CD8-positive, alpha-beta memory T cell (primary cell): ENCODE measurements around the gene CDKN3. TPM values are rescaled to one million over a fixed set of nuclear protein-coding genes. Genes with fewer than 3 reads are reported as not detected.
"Not testable (repeated sequence)": the region's sequence is repeated elsewhere in the genome, so short reads cannot be mapped to it uniquely, and the experiment has no call there.

Experiments
- CTCF ChIA-PET: fragments of 350-600 bp; sonication (Branson Sonifier 250); formaldehyde crosslinking; loops from one replicate; lab custom pipeline; 2021; ENCODE audit warnings: antibody characterized with exemption; lab: Charles Lee
- POLR2A ChIA-PET: fragments of 350-600 bp; sonication (Branson Sonifier 250); formaldehyde crosslinking; loops from one replicate; lab custom pipeline; 2021; ENCODE audit warnings: antibody characterized with exemption; lab: Charles Lee
- DNase-seq, 5 donors: peaks; one replicate each; pipeline versions ENCODE4 v3.0.0 to v3.0.0-alpha.2; 2020 to 2022; ENCODE audit warnings: mixed read lengths in 1 of 5
- H3K27ac ChIP-seq: one replicate; pipeline ENCODE4 v1.7.0; 2013; ENCODE audit warnings: low read depth, mild to moderate bottlenecking, low read length, moderate library complexity
- H3K27me3 ChIP-seq: 2 replicates; pipeline ENCODE4 v1.7.0; 2013; ENCODE audit warnings: low read length, mild to moderate bottlenecking; ENCODE audit not compliant: insufficient read depth, poor library complexity, severe bottlenecking
- H3K36me3 ChIP-seq: 2 replicates; pipeline ENCODE4 v1.7.0; 2013; ENCODE audit warnings: mild to moderate bottlenecking, low read length, moderate library complexity; ENCODE audit not compliant: insufficient read depth
- H3K4me1 ChIP-seq: 2 replicates; pipeline ENCODE4 v1.7.0; 2013; ENCODE audit warnings: mild to moderate bottlenecking, low read length, moderate library complexity; ENCODE audit not compliant: insufficient read depth
- H3K4me3 ChIP-seq: 2 replicates; pipeline ENCODE4 v1.7.0; 2013; ENCODE audit warnings: mild to moderate bottlenecking, low read length
- H3K9me3 ChIP-seq: 2 replicates; pipeline ENCODE4 v1.7.0; 2013; ENCODE audit warnings: mild to moderate bottlenecking, low read length
- H3K27ac Mint-ChIP-seq, 8 donors: one replicate each; pipeline ENCODE4 v1.8.0; 2020 to 2021; ENCODE audit warnings: mixed read lengths in 8 of 8, mild to moderate bottlenecking in 6 of 8, inconsistent platforms in 3 of 8, moderate library complexity in 3 of 8
- H3K27me3 Mint-ChIP-seq, 2 donors: one replicate each; pipeline ENCODE4 v1.8.0; 2020 to 2021; ENCODE audit warnings: mixed read lengths in 2 of 2, mild to moderate bottlenecking in 1 of 2, moderate library complexity in 1 of 2
- H3K36me3 Mint-ChIP-seq, 3 donors: one replicate each; pipeline ENCODE4 v1.8.0; 2020 to 2021; ENCODE audit warnings: mixed read lengths in 3 of 3, inconsistent platforms in 1 of 3, mild to moderate bottlenecking in 1 of 3
- H3K4me1 Mint-ChIP-seq, 3 donors: one replicate each; pipeline ENCODE4 v1.8.0; 2020 to 2021; ENCODE audit warnings: mixed read lengths in 3 of 3, inconsistent platforms in 1 of 3, mild to moderate bottlenecking in 1 of 3
- H3K4me3 Mint-ChIP-seq, 7 donors: one replicate each; pipeline ENCODE4 v1.8.0; 2020 to 2021; ENCODE audit warnings: mixed read lengths in 7 of 7, mild to moderate bottlenecking in 6 of 7, moderate library complexity in 4 of 7, inconsistent platforms in 2 of 7
- H3K9me3 Mint-ChIP-seq, 5 donors: one replicate each; pipeline ENCODE4 v1.8.0; 2020 to 2022; ENCODE audit warnings: mixed read lengths in 5 of 5, mild to moderate bottlenecking in 3 of 5, moderate library complexity in 2 of 5, inconsistent platforms in 1 of 5
- polyA plus RNA-seq: library from polyadenylated mRNA; unstranded; fragments of 300-500 nt; fragmentation: Illumina TruSeq; gene quantifications from one replicate; pipeline ENCODE4 v1.2.3, GENCODE V29; 2021
- total RNA-seq, 2 experiments: library from RNA; stranded (reverse); gene quantifications; one replicate each; pipeline ENCODE4 v1.2.3, GENCODE V29; 2021

Gene CDKN3
- total and polyA plus RNA-seq, 3 experiments from 2014 or later: 6.7 to 46.8 (median 33.8) TPM

- Histone ChIP-seq H3K9me3 (no peaks in the 10 kb centered on the region), H3K4me3 (no peak overlapping the region), H3K36me3 (no peaks in the 10 kb centered on the region), H3K27ac (no peak overlapping the region), H3K4me1 (peaks cover 5% of the 10 kb centered on the region), H3K27me3 (peaks cover 4% of the 10 kb centered on the region)
- Mint-ChIP-seq H3K27me3 (peaks cover 5 to 13% of the 10 kb centered on the region in 2 donors), H3K36me3 (peaks cover 0 to 6% (median 0%) of the 10 kb centered on the region in 3 donors), H3K4me3 (no peak overlapping the region), H3K4me1 (peaks cover 20 to 28% (median 22%) of the 10 kb centered on the region in 3 donors), H3K9me3 (no peaks in the 10 kb centered on the region), H3K27ac (no peak overlapping the region)
- ChIA-PET CTCF (no interaction called here), POLR2A (no interaction called here)
- DNase-seq: no peak
Observed at GRCh38 chr14:54394596-54394995, 2.2 kb upstream of the CDKN3 start.

GRCh38 chr14:54395284-54395683 is 1.5 kb upstream of the CDKN3 start:
- no peak for DNase-seq
- Mint-ChIP-seq H3K4me3 (peak overlapping the region in 1 of 7 donors; percentile 15), H3K9me3 (no peaks in the 10 kb centered on the region), H3K27ac (no peak overlapping the region), H3K36me3 (peaks cover 0 to 6% (median 0%) of the 10 kb centered on the region in 3 donors), H3K27me3 (peaks cover 5 to 13% of the 10 kb centered on the region in 2 donors), H3K4me1 (peaks cover 20 to 28% (median 22%) of the 10 kb centered on the region in 3 donors)
- H3K27ac ChIP-seq: no peak overlapping the region
- H3K27me3 ChIP-seq: peaks cover 4% of the 10 kb centered on the region
- no peaks in the 10 kb centered on the region for H3K36me3 ChIP-seq
- POLR2A ChIA-PET: no interaction called here
- CTCF ChIA-PET: no interaction called here
- peaks cover 5% of the 10 kb centered on the region for H3K4me1 ChIP-seq
- H3K4me3 ChIP-seq: no peak overlapping the region
- no peaks in the 10 kb centered on the region for H3K9me3 ChIP-seq

- Mint-ChIP-seq H3K9me3 (no peaks in the 10 kb centered on the region), H3K27me3 (peaks cover 5 to 10% of the 10 kb centered on the region in 2 donors), H3K4me3 (peak overlapping the region in 5 of 7 donors; percentile 14 to 91 (median 39)), H3K36me3 (peaks cover 0 to 6% (median 0%) of the 10 kb centered on the region in 3 donors), H3K27ac (peak overlapping the region in 1 of 8 donors; percentile 17), H3K4me1 (peaks cover 20 to 28% (median 22%) of the 10 kb centered on the region in 3 donors)
- POLR2A ChIA-PET: no interaction called here
- CTCF ChIA-PET: interaction anchor here (0.8 to 1.2 kb wide), 2 partner anchors 8 to 36 kb away, joined by 3 to 4 read pairs; no protein-coding TSS in a partner anchor
- no peak overlapping the region for H3K4me3 ChIP-seq
- no peak for DNase-seq
- H3K36me3 ChIP-seq: no peaks in the 10 kb centered on the region
- H3K4me1 ChIP-seq: peaks cover 5% of the 10 kb centered on the region
- H3K9me3 ChIP-seq: no peaks in the 10 kb centered on the region
- H3K27me3 ChIP-seq: peaks cover 4% of the 10 kb centered on the region
- H3K27ac ChIP-seq: no peak overlapping the region
Observed at GRCh38 chr14:54395716-54396115, 1.1 kb upstream of the CDKN3 start.

GRCh38 chr14:54396183-54396492 is 669 bp upstream of the CDKN3 start:
- Histone ChIP-seq H3K36me3 (no peaks in the 10 kb centered on the region), H3K4me1 (peaks cover 5% of the 10 kb centered on the region), H3K9me3 (no peaks in the 10 kb centered on the region), H3K27ac (no peak overlapping the region), H3K27me3 (peaks cover 3% of the 10 kb centered on the region), H3K4me3 (peak overlapping the region; percentile 62)
- peaks cover 20 to 28% (median 22%) of the 10 kb centered on the region in 3 donors for H3K4me1 Mint-ChIP-seq
- ChIA-PET CTCF (interaction anchor here (0.8 to 1.7 kb wide), 5 partner anchors 9 to 48 kb away, joined by 3 to 5 read pairs (median 4); no protein-coding TSS in a partner anchor), POLR2A (interaction anchor here (1.5 kb wide), 1 partner anchor 8 kb away, joined by 3 read pairs; no protein-coding TSS in a partner anchor)
- H3K36me3 Mint-ChIP-seq: peaks cover 0 to 6% (median 0%) of the 10 kb centered on the region in 3 donors
- H3K27me3 Mint-ChIP-seq: peaks cover 4 to 8% of the 10 kb centered on the region in 2 donors
- peak overlapping the region in 6 of 8 donors; percentile 60 to 89 (median 80) for H3K27ac Mint-ChIP-seq
- no peaks in the 10 kb centered on the region for H3K9me3 Mint-ChIP-seq
- peak overlapping the region; percentile 82 to 91 (median 89) for H3K4me3 Mint-ChIP-seq
- peak in 1 of 5 donors; percentile 46 for DNase-seq

GRCh38 chr14:54399560-54399959 is 2.8 kb downstream of the CDKN3 start:
- no peak for DNase-seq
- H3K9me3 Mint-ChIP-seq: peaks cover 0 to 2% (median 0%) of the 10 kb centered on the region in 5 donors
- H3K27ac Mint-ChIP-seq: no peak overlapping the region
- POLR2A ChIA-PET: no interaction called here
- Histone ChIP-seq H3K4me3 (no peak overlapping the region), H3K36me3 (no peaks in the 10 kb centered on the region), H3K27ac (no peak overlapping the region), H3K9me3 (no peaks in the 10 kb centered on the region), H3K4me1 (peaks cover 5% of the 10 kb centered on the region), H3K27me3 (no peaks in the 10 kb centered on the region)
- peaks cover 20 to 28% (median 22%) of the 10 kb centered on the region in 3 donors for H3K4me1 Mint-ChIP-seq
- peaks cover 0 to 6% (median 3%) of the 10 kb centered on the region in 3 donors for H3K36me3 Mint-ChIP-seq
- H3K4me3 Mint-ChIP-seq: peak overlapping the region in 2 of 7 donors; percentile 4 to 58
- no peaks in the 10 kb centered on the region for H3K27me3 Mint-ChIP-seq
- CTCF ChIA-PET: interaction anchor here (0.6 kb wide), 1 partner anchor 1186 kb away, joined by 3 read pairs; no protein-coding TSS in a partner anchor

- H3K4me3 Mint-ChIP-seq, H3K27ac ChIP-seq, H3K9me3 Mint-ChIP-seq, DNase-seq, H3K36me3 Mint-ChIP-seq, POLR2A ChIA-PET, H3K27me3 Mint-ChIP-seq, CTCF ChIA-PET, H3K27ac Mint-ChIP-seq, H3K27me3 ChIP-seq, H3K4me3 ChIP-seq, H3K36me3 ChIP-seq, H3K4me1 Mint-ChIP-seq, H3K9me3 ChIP-seq, H3K4me1 ChIP-seq: not testable (repeated sequence)
Observed at GRCh38 chr14:54403401-54404005, 6.7 kb downstream of the CDKN3 start.

GRCh38 chr14:54410215-54410614 is 13.4 kb downstream of the CDKN3 start:
- no peaks in the 10 kb centered on the region for H3K27me3 Mint-ChIP-seq
- no peak overlapping the region for H3K27ac Mint-ChIP-seq
- Histone ChIP-seq H3K36me3 (no peaks in the 10 kb centered on the region), H3K9me3 (no peaks in the 10 kb centered on the region), H3K27me3 (no peaks in the 10 kb centered on the region), H3K27ac (no peak overlapping the region), H3K4me1 (no peaks in the 10 kb centered on the region), H3K4me3 (no peak overlapping the region)
- ChIA-PET CTCF (no interaction called here), POLR2A (no interaction called here)
- no peaks in the 10 kb centered on the region for H3K4me1 Mint-ChIP-seq
- H3K36me3 Mint-ChIP-seq: peaks cover 0 to 5% (median 1%) of the 10 kb centered on the region in 3 donors
- H3K4me3 Mint-ChIP-seq: no peak overlapping the region
- no peak for DNase-seq
- no peaks in the 10 kb centered on the region for H3K9me3 Mint-ChIP-seq

- POLR2A ChIA-PET: interaction anchor here (1.0 kb wide), 1 partner anchor 81 kb away, joined by 3 read pairs; no protein-coding TSS in a partner anchor
Observed at GRCh38 chr14:54411371-54411770, 14.6 kb downstream of the CDKN3 start.

More at GRCh38 chr14:54411371-54411770, 14.6 kb downstream of the CDKN3 start:
- CTCF ChIA-PET: no interaction called here
- Mint-ChIP-seq H3K27ac (no peak overlapping the region), H3K9me3 (no peaks in the 10 kb centered on the region), H3K27me3 (no peaks in the 10 kb centered on the region), H3K4me3 (no peak overlapping the region), H3K4me1 (no peaks in the 10 kb centered on the region), H3K36me3 (peaks cover 0 to 5% (median 1%) of the 10 kb centered on the region in 3 donors)
- no peaks in the 10 kb centered on the region for H3K27me3 ChIP-seq
- H3K9me3 ChIP-seq: no peaks in the 10 kb centered on the region
- H3K4me3 ChIP-seq: no peak overlapping the region
- H3K27ac ChIP-seq: no peak overlapping the region
- no peak for DNase-seq
- no peaks in the 10 kb centered on the region for H3K36me3 ChIP-seq
- H3K4me1 ChIP-seq: no peaks in the 10 kb centered on the region
